GM19193 (cell line): ENCODE data around the gene CRACR2B.

Experiments used
- POLR2A ChIP-seq: IDR thresholded peaks from 4 replicates; pipeline ENCODE4 v1.6.1; 2011; ENCODE audit not compliant: insufficient read depth, insufficient read length; ENCODE audit errors: extremely low read depth

CRACR2B gene

GRCh38 chr11:791658-792534, 35.8 kb upstream of the CRACR2B start:
- no peak for TF ChIP-seq POLR2A

GRCh38 chr11:792535-792821, 35.2 kb upstream of the CRACR2B start:
- no peak for TF ChIP-seq POLR2A

GRCh38 chr11:792873-793272, 34.8 kb upstream of the CRACR2B start:
- no peak for TF ChIP-seq POLR2A

GRCh38 chr11:793556-793955, 34.2 kb upstream of the CRACR2B start:
- no peak for TF ChIP-seq POLR2A

- no peak for TF ChIP-seq POLR2A
Observed at GRCh38 chr11:794013-794765, 33.5 kb upstream of the CRACR2B start.

- TF ChIP-seq POLR2A: no peak
Observed at GRCh38 chr11:794766-795633, 32.7 kb upstream of the CRACR2B start.

- TF ChIP-seq POLR2A: peak; percentile 12
Observed at GRCh38 chr11:795634-796564, 31.8 kb upstream of the CRACR2B start.

- TF ChIP-seq POLR2A: peak; percentile 10
Observed at GRCh38 chr11:796565-797295, 31.0 kb upstream of the CRACR2B start.

- TF ChIP-seq POLR2A: no peak
Observed at GRCh38 chr11:797296-798092, 30.2 kb upstream of the CRACR2B start.

- TF ChIP-seq POLR2A: peak; percentile 61
Observed at GRCh38 chr11:798093-798713, 29.5 kb upstream of the CRACR2B start, which contains the start of gene SLC25A22. Gene SLC25A22 (minus strand): TSS chr11:798281. CDS start chr11:795006, 3,275 bp downstream.

GRCh38 chr11:799641-800316, 27.9 kb upstream of the CRACR2B start:
- no peak for TF ChIP-seq POLR2A

GRCh38 chr11:800473-800872, 27.2 kb upstream of the CRACR2B start:
- no peak for TF ChIP-seq POLR2A
